Measurements from ENCODE around the gene ERGIC3. TPM values are rescaled to one million over a fixed set of nuclear protein-coding genes. Genes with fewer than 3 reads are reported as not detected.

The ERGIC3 gene
- polyA plus RNA-seq, 1 of the 3 experiments (the other 2 are of a cell fraction): 661 TPM

DNA sequence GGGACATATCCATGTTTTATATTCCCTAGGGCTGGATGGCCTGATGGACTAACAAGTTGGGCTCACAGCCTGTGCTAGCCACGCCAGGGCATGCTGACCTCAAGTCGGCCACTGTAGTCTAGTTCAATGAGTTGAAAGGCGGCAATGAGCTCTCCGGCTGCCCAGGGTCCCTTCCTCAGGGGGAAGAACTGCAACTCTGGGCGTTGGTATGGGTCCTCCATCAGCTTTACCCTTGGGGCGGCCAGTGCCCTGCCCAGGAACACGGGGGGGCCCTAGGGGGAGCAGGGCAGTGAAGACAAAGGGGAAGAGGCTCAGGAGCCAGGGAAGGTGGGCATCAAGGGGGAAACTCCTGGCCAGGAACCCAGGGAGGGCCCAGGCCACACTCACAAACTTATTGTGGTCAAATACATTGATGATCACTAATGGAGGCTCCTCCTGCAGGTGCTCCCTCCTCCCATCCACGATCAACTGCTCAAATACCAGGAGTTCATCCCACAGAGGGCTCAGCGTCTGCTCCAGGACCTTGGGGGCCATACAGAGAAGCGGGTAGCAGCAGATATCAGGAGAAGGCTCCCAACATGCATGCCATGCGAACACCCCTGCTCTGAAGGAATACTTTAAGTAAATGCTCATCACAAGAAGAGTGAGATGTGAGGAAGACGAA is 41.0 kb downstream of the ERGIC3 start:
- WGBS (ENCODE audit: low lambda C conversion rate): 77% methylated on average over 10 of the region's 12 CpGs
- H3K4me1 ChIP-seq (ENCODE audit: control insufficient read depth in 1 of 2, insufficient read depth in 2 of 2, low read depth in 1 of 2, low read length in 1 of 2): no peaks in the 10 kb centered on the region
- no peaks in the 10 kb centered on the region; the same call in 1 of the 2 replicates for H3K9me3 ChIP-seq
- no peaks in the 10 kb centered on the region for H3F3A ChIP-seq (replicated peaks; ENCODE audit: insufficient read depth)
- ChIA-PET POLR2A (no interaction called here), CTCF (interaction anchor here (0.6 kb wide), 1 partner anchor 37 kb away, joined by 4 read pairs; no protein-coding TSS in a partner anchor)
- H4K20me1 ChIP-seq (ENCODE audit: insufficient read depth): no peaks in the 10 kb centered on the region
- H3K79me2 ChIP-seq (ENCODE audit: insufficient read depth): no peaks in the 10 kb centered on the region
- H3K27ac ChIP-seq (ENCODE audit: low read depth in 2 of 2, low read length in 1 of 2): no peak overlapping the region
- H3K9me2 ChIP-seq: no peaks in the 10 kb centered on the region
- TF ChIP-seq FOSL2 (IDR thresholded peaks at IDR 0.05; ENCODE audit: borderline replicate concordance, low read depth) (no peak), TEAD4 (IDR thresholded peaks at IDR 0.05; ENCODE audit: borderline replicate concordance, insufficient read depth) (no peak)
- H3K4me3 ChIP-seq (ENCODE audit: low read depth in 2 of 2, low read length in 1 of 2): no peak overlapping the region
- DNase-seq: no peak
- no peaks in the 10 kb centered on the region for H3K27me3 ChIP-seq (ENCODE audit: insufficient read depth)
- no peak overlapping the region for H3K4me2 ChIP-seq
- H3K9ac ChIP-seq: no peak overlapping the region
- H2AFZ ChIP-seq (ENCODE audit: low read depth): no peak overlapping the region
- no peaks in the 10 kb centered on the region for H3K36me3 ChIP-seq (replicated peaks in 1 of 2; ENCODE audit: control insufficient read depth in 1 of 2, insufficient read depth in 2 of 2, low read length in 1 of 2)

- Histone ChIP-seq H3K9me3 (no peaks in the 10 kb centered on the region; the same call in 1 of the 2 replicates), H3K4me1 (ENCODE audit: control insufficient read depth in 1 of 2, insufficient read depth in 2 of 2, low read depth in 1 of 2, low read length in 1 of 2) (no peaks in the 10 kb centered on the region), H3K36me3 (replicated peaks in 1 of 2; ENCODE audit: control insufficient read depth in 1 of 2, insufficient read depth in 2 of 2, low read length in 1 of 2) (no peaks in the 10 kb centered on the region), H3F3A (replicated peaks; ENCODE audit: insufficient read depth) (no peaks in the 10 kb centered on the region), H3K9ac (no peak overlapping the region), H3K4me3 (ENCODE audit: low read depth in 2 of 2, low read length in 1 of 2) (no peak overlapping the region), H3K27ac (ENCODE audit: low read depth in 2 of 2, low read length in 1 of 2) (no peak overlapping the region), H3K4me2 (no peak overlapping the region), H2AFZ (ENCODE audit: low read depth) (no peak overlapping the region), H3K9me2 (no peaks in the 10 kb centered on the region), H3K27me3 (ENCODE audit: insufficient read depth) (no peaks in the 10 kb centered on the region), H4K20me1 (ENCODE audit: insufficient read depth) (no peaks in the 10 kb centered on the region), H3K79me2 (ENCODE audit: insufficient read depth) (no peaks in the 10 kb centered on the region)
- DNase-seq: no peak
- TF ChIP-seq, protein P1, sequence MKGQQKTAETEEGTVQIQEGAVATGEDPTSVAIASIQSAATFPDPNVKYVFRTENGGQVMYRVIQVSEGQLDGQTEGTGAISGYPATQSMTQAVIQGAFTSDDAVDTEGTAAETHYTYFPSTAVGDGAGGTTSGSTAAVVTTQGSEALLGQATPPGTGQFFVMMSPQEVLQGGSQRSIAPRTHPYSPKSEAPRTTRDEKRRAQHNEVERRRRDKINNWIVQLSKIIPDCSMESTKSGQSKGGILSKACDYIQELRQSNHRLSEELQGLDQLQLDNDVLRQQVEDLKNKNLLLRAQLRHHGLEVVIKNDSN (IDR thresholded peaks at IDR 0.05; ENCODE audit: borderline replicate concordance, low read depth): no peak
- no peak for TF ChIP-seq RFX5 (IDR thresholded peaks at IDR 0.05; ENCODE audit: low read length)
- no peak for TF ChIP-seq FOSL2 (IDR thresholded peaks at IDR 0.05; ENCODE audit: borderline replicate concordance, low read depth)
- TF ChIP-seq CHD2 (IDR thresholded peaks at IDR 0.05; ENCODE audit: low read length, partially characterized antibody): no peak
- no peak for TF ChIP-seq REST (IDR thresholded peaks at IDR 0.05; ENCODE audit: low read depth, low read length)
- TF ChIP-seq POLR2AphosphoS5 (IDR thresholded peaks at IDR 0.05; ENCODE audit: low read depth, low read length): no peak
- TF ChIP-seq, protein P2, sequence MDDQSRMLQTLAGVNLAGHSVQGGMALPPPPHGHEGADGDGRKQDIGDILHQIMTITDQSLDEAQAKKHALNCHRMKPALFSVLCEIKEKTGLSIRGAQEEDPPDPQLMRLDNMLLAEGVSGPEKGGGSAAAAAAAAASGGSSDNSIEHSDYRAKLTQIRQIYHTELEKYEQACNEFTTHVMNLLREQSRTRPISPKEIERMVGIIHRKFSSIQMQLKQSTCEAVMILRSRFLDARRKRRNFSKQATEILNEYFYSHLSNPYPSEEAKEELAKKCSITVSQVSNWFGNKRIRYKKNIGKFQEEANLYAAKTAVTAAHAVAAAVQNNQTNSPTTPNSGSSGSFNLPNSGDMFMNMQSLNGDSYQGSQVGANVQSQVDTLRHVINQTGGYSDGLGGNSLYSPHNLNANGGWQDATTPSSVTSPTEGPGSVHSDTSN (IDR thresholded peaks at IDR 0.05): no peak
- no peak for TF ChIP-seq RCOR1 (IDR thresholded peaks at IDR 0.05; ENCODE audit: low read length)
- no peak for TF ChIP-seq GABPA (IDR thresholded peaks at IDR 0.05; ENCODE audit: low read depth)
- TF ChIP-seq EP300 (IDR thresholded peaks at IDR 0.05; ENCODE audit: borderline replicate concordance in 1 of 2, low read depth in 1 of 2, low read length in 1 of 2): no peak
- no peak for TF ChIP-seq JUND (IDR thresholded peaks at IDR 0.05)
- TF ChIP-seq, protein P3, sequence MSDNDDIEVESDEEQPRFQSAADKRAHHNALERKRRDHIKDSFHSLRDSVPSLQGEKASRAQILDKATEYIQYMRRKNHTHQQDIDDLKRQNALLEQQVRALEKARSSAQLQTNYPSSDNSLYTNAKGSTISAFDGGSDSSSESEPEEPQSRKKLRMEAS (IDR thresholded peaks at IDR 0.05; ENCODE audit: low read depth): no peak
- TF ChIP-seq TEAD4 (IDR thresholded peaks at IDR 0.05; ENCODE audit: borderline replicate concordance, insufficient read depth): no peak
- no peak for TF ChIP-seq FOXJ3 (CRISPR knock-in tag; IDR thresholded peaks at IDR 0.05)
- no peak for TF ChIP-seq RAD21 (IDR thresholded peaks at IDR 0.05; ENCODE audit: low read length)
- TF ChIP-seq RXRA (IDR thresholded peaks at IDR 0.05; ENCODE audit: borderline replicate concordance, low read depth): no peak
- no peak for TF ChIP-seq TAF1 (IDR thresholded peaks at IDR 0.05; ENCODE audit: borderline replicate concordance, low read depth, low read length)
- WGBS (ENCODE audit: low lambda C conversion rate): 90% methylated on average over 5 of the region's 18 CpGs
- ChIA-PET POLR2A (no interaction called here), CTCF (interaction anchor here (1.1 to 1.4 kb wide), 2 partner anchors 17 to 36 kb away, joined by 3 to 4 read pairs; no protein-coding TSS in a partner anchor)
Measured at GRCh38 chr20:35583636-35584560, 42.0 kb downstream of the ERGIC3 start.
